Transverse colon (tissue), 4 donors: ENCODE measurements around the gene IL6R. TPM values are rescaled to one million over a fixed set of nuclear protein-coding genes. Genes with fewer than 3 reads are reported as not detected.
A peak's percentile ranks its signal among the peaks of the same experiment; 100 is the strongest.

Experiments
- DNase-seq: peaks from one replicate; pipeline ENCODE4 v3.0.0-alpha.2; 2019
- H3K27ac ChIP-seq, 4 donors: fragments of 200-600 bp; sonication (generic); 2 replicates each; pipeline ENCODE4 v1.5.1; 2016 to 2018; ENCODE audit warnings: inconsistent platforms in 4 of 4
- H3K27me3 ChIP-seq: fragments of 200-600 bp; sonication (generic); 2 replicates; pipeline ENCODE4 v1.5.1; 2017; ENCODE audit warnings: inconsistent platforms
- H3K36me3 ChIP-seq, 4 donors: fragments of 200-600 bp; sonication (generic); 2 replicates each; pipeline ENCODE4 v1.5.1; 2017 to 2019; ENCODE audit warnings: inconsistent platforms in 4 of 4
- H3K4me1 ChIP-seq, 4 donors: fragments of 200-600 bp; sonication (generic); 2 replicates each; pipeline ENCODE4 v1.5.1; 2017 to 2020; ENCODE audit warnings: inconsistent platforms in 4 of 4
- H3K4me3 ChIP-seq, 4 donors: fragments of 200-600 bp; sonication (generic); 1 replicate in 1 of 4; 2 replicates in 3 of 4; pipeline versions ENCODE4 v1.5.1 to v1.6.1; 2017 to 2019; ENCODE audit warnings: inconsistent platforms in 4 of 4
- H3K9me3 ChIP-seq, 2 donors: fragments of 200-600 bp; sonication (generic); 2 replicates each; pipeline ENCODE4 v1.5.1; 2017 to 2019; ENCODE audit warnings: inconsistent platforms in 2 of 2
- CTCF ChIP-seq, 5 experiments: fragments of 200-600 bp in 3 of 5; fragments of 450-650 bp in 2 of 5; sonication (generic) in 3 of 5; IDR thresholded peaks; 1 replicate in 2 of 5; 2 replicates in 3 of 5; pipeline ENCODE4 v1.5.1; 2016 to 2017; ENCODE audit warnings: antibody characterized with exemption in 5 of 5, inconsistent platforms in 3 of 5, mild to moderate bottlenecking in 2 of 5, moderate library complexity in 1 of 5
- EP300 ChIP-seq: sonication (generic); formaldehyde crosslinking; IDR thresholded peaks from one replicate; pipeline ENCODE4 v1.6.1; 2017; ENCODE audit warnings: antibody characterized with exemption, low read depth
- POLR2A ChIP-seq: fragments of 450-650 bp; IDR thresholded peaks from one replicate; pipeline ENCODE4 v1.6.1; 2016; ENCODE audit warnings: antibody characterized with exemption, mild to moderate bottlenecking, moderate library complexity
- POLR2AphosphoS5 ChIP-seq, 3 donors: sonication (generic); formaldehyde crosslinking; IDR thresholded peaks; one replicate each; pipeline ENCODE4 v1.6.1; 2016; ENCODE audit warnings: antibody characterized with exemption in 3 of 3
- WGBS, 2 donors: methylation state at CpG; one replicate each; pipeline ENCODE4 v1.1.5; 2018; ENCODE audit warnings: low coverage in 1 of 2; 5-methylcytosine and 5-hydroxymethylcytosine counted together
- in situ Hi-C, 4 donors: fragments of 200-750 bp; cut with MboI; loops; one replicate each; pipeline versions ENCODE4 v1.15.0 to v1.15.1; 2017; ENCODE audit warnings: low sequenced_read_pairs in 3 of 4, low pct_ligation_motif_present in 1 of 4, low pct_unique_long_range_greater_than_20kb in 1 of 4
- intact Hi-C: fragments of 100-400 bp; cut with DNase I; formaldehyde crosslinking; loops from one replicate; pipeline ENCODE4 v1.15.1; 2023; ENCODE audit warnings: low total_unique reads
- total RNA-seq, 4 donors: library from RNA; depleted of rRNA; stranded (reverse); fragments of >200 nt; gene quantifications; one replicate each; pipeline ENCODE4 v1.1.0, GENCODE V29; 2016

IL6R gene
- total RNA-seq, 4 donors from 2014 or later, result 10.7 to 107 (median 77.3) TPM

- 82 to 83% methylated on average over 8 of the region's 8 CpGs for WGBS, 2 donors
- H3K27ac ChIP-seq, result peak overlapping the region in 2 of 4 donors; percentile 28 to 31
- H3K36me3 ChIP-seq, result no peaks in the 10 kb centered on the region
- no peak for DNase-seq
- intact Hi-C loops, result no loop called here
- in situ Hi-C loops, result no loop called here
- H3K27me3 ChIP-seq, result peaks cover 43% of the 10 kb centered on the region
- TF ChIP-seq CTCF (IDR thresholded peaks at IDR 0.05) (no peak), POLR2AphosphoS5 (IDR thresholded peaks at IDR 0.05) (no peak), EP300 (no peak), POLR2A (no peak)
- H3K9me3 ChIP-seq, result no peaks in the 10 kb centered on the region
- H3K4me1 ChIP-seq, result peaks cover 0 to 6% (median 0%) of the 10 kb centered on the region in 4 donors
- H3K4me3 ChIP-seq, result no peak overlapping the region
Observed at GRCh38 chr1:154495496-154496273, 90.5 kb downstream of the IL6R start.

- no peak for TF ChIP-seq POLR2AphosphoS5 (IDR thresholded peaks at IDR 0.05)
- no peak for TF ChIP-seq POLR2A
- TF ChIP-seq EP300, result no peak
- no peak for TF ChIP-seq CTCF (IDR thresholded peaks at IDR 0.05)
- H3K36me3 ChIP-seq, result no peaks in the 10 kb centered on the region
- H3K4me3 ChIP-seq, result no peak overlapping the region
- peaks cover 0 to 9% (median 2%) of the 10 kb centered on the region in 4 donors for H3K4me1 ChIP-seq
- peak overlapping the region in 3 of 4 donors; percentile 31 to 55 (median 31) for H3K27ac ChIP-seq
- no peak for DNase-seq
- in situ Hi-C loops, result no loop called here
- H3K9me3 ChIP-seq, result no peaks in the 10 kb centered on the region
- intact Hi-C loops, result no loop called here
- WGBS, 2 donors, result 79 to 84% methylated on average over 4 to 5 of the region's 5 CpGs
- H3K27me3 ChIP-seq, result peaks cover 50% of the 10 kb centered on the region
Observed at GRCh38 chr1:154496383-154496782, 91.2 kb downstream of the IL6R start.

GRCh38 chr1:154497026-154497806 lies 92.1 kb downstream of the IL6R start:
- Histone ChIP-seq H3K4me1 (peaks cover 3 to 16% (median 8%) of the 10 kb centered on the region in 4 donors), H3K4me3 (no peak overlapping the region), H3K9me3 (no peaks in the 10 kb centered on the region), H3K27ac (peak overlapping the region in 2 of 4 donors; percentile 31), H3K36me3 (no peaks in the 10 kb centered on the region), H3K27me3 (peaks cover 55% of the 10 kb centered on the region)
- no peak for DNase-seq
- intact Hi-C loops (no loop called here), in situ Hi-C loops (no loop called here)
- 39 to 50% methylated on average over 5 of the region's 5 CpGs for WGBS, 2 donors
- TF ChIP-seq POLR2A (no peak), POLR2AphosphoS5 (IDR thresholded peaks at IDR 0.05) (peak in 2 of 3 donors; percentile 14 to 16), EP300 (no peak), CTCF (IDR thresholded peaks at IDR 0.05) (no peak)

- intact Hi-C loops (no loop called here), in situ Hi-C loops (no loop called here)
- WGBS, 2 donors, result 91% methylated on average over 1 of the region's 1 CpG; no CpG with 5 or more reads in 1 of the 2 donors
- Histone ChIP-seq H3K36me3 (no peaks in the 10 kb centered on the region), H3K27ac (no peak overlapping the region), H3K27me3 (peaks cover 77% of the 10 kb centered on the region), H3K4me1 (peaks cover 3 to 18% (median 9%) of the 10 kb centered on the region in 4 donors), H3K4me3 (peak overlapping the region in 1 of 4 donors; percentile 19), H3K9me3 (no peaks in the 10 kb centered on the region)
- no peak for TF ChIP-seq POLR2AphosphoS5 (IDR thresholded peaks at IDR 0.05)
- no peak for TF ChIP-seq EP300
- no peak for TF ChIP-seq POLR2A
- TF ChIP-seq CTCF (IDR thresholded peaks at IDR 0.05), result no peak
- DNase-seq, result no peak
Observed at GRCh38 chr1:154499446-154499845, 94.3 kb downstream of the IL6R start.
